ENCODE measurements around the gene ABTB2. TPM values are rescaled to one million over a fixed set of nuclear protein-coding genes. Genes with fewer than 3 reads are reported as not detected.

Gene ABTB2
- total RNA-seq, 1 experiment from 2014 or later: 3.6 TPM

DNA sequence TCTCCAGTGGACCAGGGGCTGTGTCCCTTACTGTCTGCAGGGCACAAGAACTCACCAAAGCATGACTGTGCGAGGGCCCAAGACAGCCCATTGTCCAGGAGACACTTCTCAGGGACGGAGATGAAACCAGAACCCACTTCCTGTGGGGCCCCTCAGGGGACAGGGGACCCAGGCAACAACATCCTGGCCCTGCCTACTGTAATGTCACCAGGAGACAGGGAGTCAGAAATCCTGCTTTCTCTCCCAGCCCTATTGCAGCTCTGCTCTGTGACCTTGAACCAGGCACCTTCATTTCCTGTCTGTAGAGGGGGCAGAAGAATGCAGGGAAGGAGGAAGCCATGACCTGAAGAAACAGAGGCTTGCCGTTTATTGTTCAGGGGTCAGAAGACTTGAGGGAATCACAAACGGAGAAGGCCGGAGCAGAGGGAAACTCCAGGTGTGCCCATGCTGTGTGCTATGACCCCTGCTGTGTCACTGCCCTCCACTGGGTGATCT, 154.4 kb downstream of the ABTB2 start:
- Histone ChIP-seq H3K36me3 (ENCODE audit: control insufficient read depth, insufficient read depth, low read length) (no peaks in the 10 kb centered on the region), H3K4me1 (peaks cover 6% of the 10 kb centered on the region), H3K4me3 (ENCODE audit: low read depth, low read length) (no peak overlapping the region), H3K27me3 (replicated peaks; ENCODE audit: control insufficient read depth, insufficient read depth, low read length) (no peaks in the 10 kb centered on the region), H3K9me3 (no peaks in the 10 kb centered on the region)
- intact Hi-C loops (cut with micrococcal nuclease; ENCODE audit: unreplicated experiment): no loop called here
- H3K9me3 Mint-ChIP-seq (ENCODE audit: unreplicated experiment): no peaks in the 10 kb centered on the region
- no peak overlapping the region for H3K4me3 Mint-ChIP-seq (ENCODE audit: unreplicated experiment)
- no peaks in the 10 kb centered on the region for H3K27me3 Mint-ChIP-seq (ENCODE audit: insufficient read depth, unreplicated experiment)
- TF ChIP-seq, protein P1, sequence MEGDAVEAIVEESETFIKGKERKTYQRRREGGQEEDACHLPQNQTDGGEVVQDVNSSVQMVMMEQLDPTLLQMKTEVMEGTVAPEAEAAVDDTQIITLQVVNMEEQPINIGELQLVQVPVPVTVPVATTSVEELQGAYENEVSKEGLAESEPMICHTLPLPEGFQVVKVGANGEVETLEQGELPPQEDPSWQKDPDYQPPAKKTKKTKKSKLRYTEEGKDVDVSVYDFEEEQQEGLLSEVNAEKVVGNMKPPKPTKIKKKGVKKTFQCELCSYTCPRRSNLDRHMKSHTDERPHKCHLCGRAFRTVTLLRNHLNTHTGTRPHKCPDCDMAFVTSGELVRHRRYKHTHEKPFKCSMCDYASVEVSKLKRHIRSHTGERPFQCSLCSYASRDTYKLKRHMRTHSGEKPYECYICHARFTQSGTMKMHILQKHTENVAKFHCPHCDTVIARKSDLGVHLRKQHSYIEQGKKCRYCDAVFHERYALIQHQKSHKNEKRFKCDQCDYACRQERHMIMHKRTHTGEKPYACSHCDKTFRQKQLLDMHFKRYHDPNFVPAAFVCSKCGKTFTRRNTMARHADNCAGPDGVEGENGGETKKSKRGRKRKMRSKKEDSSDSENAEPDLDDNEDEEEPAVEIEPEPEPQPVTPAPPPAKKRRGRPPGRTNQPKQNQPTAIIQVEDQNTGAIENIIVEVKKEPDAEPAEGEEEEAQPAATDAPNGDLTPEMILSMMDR (IDR thresholded peaks at IDR 0.05; ENCODE audit: insufficient read depth in 1 of 2, low read depth in 1 of 2, low read length in 1 of 2, severe bottlenecking in 1 of 2, unreplicated experiment in 1 of 2): no peak
- no peak overlapping the region for H3K27ac Mint-ChIP-seq (ENCODE audit: unreplicated experiment)
- POLR2A ChIA-PET: no interaction called here
- no peaks in the 10 kb centered on the region for H3K36me3 Mint-ChIP-seq (ENCODE audit: insufficient read depth, unreplicated experiment)
- DNase-seq: no peak
- BruUV-seq (replicated peaks): no TSS peak
- CTCF ChIA-PET: no interaction called here
- peaks cover 7% of the 10 kb centered on the region for H3K4me1 Mint-ChIP-seq (ENCODE audit: low read depth, unreplicated experiment)

DNA sequence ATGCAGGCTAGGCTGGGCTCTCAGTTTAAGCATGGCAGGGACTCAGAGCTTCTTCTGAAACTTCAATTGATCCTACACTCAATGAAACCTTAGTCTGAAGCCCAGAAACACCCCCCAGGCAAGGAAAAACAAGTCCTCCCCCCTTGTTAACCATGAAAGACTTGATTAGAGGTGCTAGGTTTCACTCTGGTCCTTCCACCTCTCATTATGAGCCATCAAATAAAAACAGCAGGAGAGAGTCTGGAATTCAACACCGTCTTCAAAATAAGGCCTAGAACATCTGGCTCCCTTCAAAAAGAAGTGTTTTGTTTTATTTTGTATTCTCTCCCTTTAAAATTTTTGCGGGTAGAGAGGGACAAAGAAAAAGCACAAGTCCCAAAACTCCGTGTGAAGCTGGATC, 156.7 kb downstream of the ABTB2 start:
- BruUV-seq (replicated peaks): no TSS peak
- H3K36me3 Mint-ChIP-seq (ENCODE audit: insufficient read depth, unreplicated experiment): no peaks in the 10 kb centered on the region
- Histone ChIP-seq H3K4me3 (ENCODE audit: low read depth, low read length) (no peak overlapping the region), H3K4me1 (peaks cover 6% of the 10 kb centered on the region), H3K36me3 (ENCODE audit: control insufficient read depth, insufficient read depth, low read length) (no peaks in the 10 kb centered on the region), H3K27me3 (replicated peaks; ENCODE audit: control insufficient read depth, insufficient read depth, low read length) (no peaks in the 10 kb centered on the region), H3K9me3 (no peaks in the 10 kb centered on the region)
- POLR2A ChIA-PET: no interaction called here
- H3K4me1 Mint-ChIP-seq (ENCODE audit: low read depth, unreplicated experiment): peaks cover 6% of the 10 kb centered on the region
- TF ChIP-seq, protein P1 (IDR thresholded peaks at IDR 0.05; ENCODE audit: insufficient read depth in 1 of 2, low read depth in 1 of 2, low read length in 1 of 2, severe bottlenecking in 1 of 2, unreplicated experiment in 1 of 2): no peak
- H3K27me3 Mint-ChIP-seq (ENCODE audit: insufficient read depth, unreplicated experiment): no peaks in the 10 kb centered on the region
- H3K4me3 Mint-ChIP-seq (ENCODE audit: unreplicated experiment): no peak overlapping the region
- H3K27ac Mint-ChIP-seq (ENCODE audit: unreplicated experiment): no peak overlapping the region
- intact Hi-C loops (cut with micrococcal nuclease; ENCODE audit: unreplicated experiment): no loop called here
- DNase-seq: no peak
- CTCF ChIA-PET: no interaction called here
- H3K9me3 Mint-ChIP-seq (ENCODE audit: unreplicated experiment): no peaks in the 10 kb centered on the region

DNA sequence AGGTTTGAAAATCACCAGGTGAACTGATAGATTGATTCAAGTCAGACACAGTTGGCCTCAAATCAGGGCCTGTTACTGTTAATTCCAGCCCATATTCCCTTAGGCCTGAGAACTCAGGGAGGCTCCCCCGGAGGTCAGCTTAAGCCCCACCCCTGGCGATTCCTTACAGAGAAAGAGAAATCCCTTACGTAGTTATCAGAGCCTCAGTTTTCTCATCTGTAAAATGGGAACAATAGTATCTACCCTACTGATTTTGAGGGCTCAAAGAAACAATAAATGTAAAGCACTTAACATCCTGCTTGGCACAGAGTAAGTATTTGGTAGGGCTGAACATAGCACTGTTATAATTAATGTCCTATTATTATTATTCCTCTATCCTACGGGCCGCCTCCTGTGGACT, 158.3 kb downstream of the ABTB2 start:
- H3K27me3 ChIP-seq (replicated peaks; ENCODE audit: control insufficient read depth, insufficient read depth, low read length): no peaks in the 10 kb centered on the region
- no peaks in the 10 kb centered on the region for H3K27me3 Mint-ChIP-seq (ENCODE audit: insufficient read depth, unreplicated experiment)
- DNase-seq: no peak
- CTCF ChIA-PET: no interaction called here
- no peak overlapping the region for H3K4me3 Mint-ChIP-seq (ENCODE audit: unreplicated experiment)
- H3K9me3 Mint-ChIP-seq (ENCODE audit: unreplicated experiment): no peaks in the 10 kb centered on the region
- intact Hi-C loops (cut with micrococcal nuclease; ENCODE audit: unreplicated experiment): no loop called here
- peaks cover 4% of the 10 kb centered on the region for H3K4me1 Mint-ChIP-seq (ENCODE audit: low read depth, unreplicated experiment)
- POLR2A ChIA-PET: no interaction called here
- no peaks in the 10 kb centered on the region; the same call in 1 of the 2 replicates for H3K4me1 ChIP-seq
- H3K4me3 ChIP-seq (ENCODE audit: low read depth, low read length): no peak overlapping the region
- H3K9me3 ChIP-seq: no peaks in the 10 kb centered on the region
- BruUV-seq (replicated peaks): no TSS peak
- no peaks in the 10 kb centered on the region for H3K36me3 Mint-ChIP-seq (ENCODE audit: insufficient read depth, unreplicated experiment)
- no peak overlapping the region for H3K27ac Mint-ChIP-seq (ENCODE audit: unreplicated experiment)
- TF ChIP-seq, protein P1 (IDR thresholded peaks at IDR 0.05; ENCODE audit: insufficient read depth in 1 of 2, low read depth in 1 of 2, low read length in 1 of 2, severe bottlenecking in 1 of 2, unreplicated experiment in 1 of 2): no peak
- H3K36me3 ChIP-seq (ENCODE audit: control insufficient read depth, insufficient read depth, low read length): no peaks in the 10 kb centered on the region

Measured in Caco-2 (cell line).